CD4-positive, alpha-beta T cell treated with Interleukin-12 subunit alpha and Interleukin-12 subunit beta, for 1 hour (primary cell): Measurements from ENCODE around the gene PTPRA.

ENCODE experiments used
- DNase-seq: peaks from one replicate; pipeline ENCODE4 v3.0.0-alpha.2; 2020

The PTPRA gene

GRCh38 chr20:2932498-2932897 is 59.2 kb downstream of the PTPRA start:
- no peak for DNase-seq

GRCh38 chr20:2937902-2938301 is 64.6 kb downstream of the PTPRA start:
- DNase-seq, result no peak

GRCh38 chr20:2942439-2942838 is 69.2 kb downstream of the PTPRA start:
- no peak for DNase-seq

GRCh38 chr20:2946988-2947961 is 74.0 kb downstream of the PTPRA start:
- DNase-seq, result no peak

- DNase-seq, result no peak
Measured at GRCh38 chr20:2948968-2949367, 75.7 kb downstream of the PTPRA start.

GRCh38 chr20:2952766-2953165 is 79.5 kb downstream of the PTPRA start:
- DNase-seq, result no peak

- DNase-seq, result no peak
Measured at GRCh38 chr20:2955257-2955970, 82.1 kb downstream of the PTPRA start.

- DNase-seq, result no peak
Measured at GRCh38 chr20:2956480-2956879, 83.2 kb downstream of the PTPRA start.

- DNase-seq, result no peak
Measured at GRCh38 chr20:2967841-2968240, 94.6 kb downstream of the PTPRA start.

- no peak for DNase-seq
Measured at GRCh38 chr20:2972126-2972525, 98.8 kb downstream of the PTPRA start.

GRCh38 chr20:2973574-2973973 is 100.3 kb downstream of the PTPRA start:
- DNase-seq, result no peak

GRCh38 chr20:2978519-2978918 is 105.2 kb downstream of the PTPRA start:
- no peak for DNase-seq

GRCh38 chr20:2981646-2982045 is 108.4 kb downstream of the PTPRA start:
- DNase-seq, result no peak

- no peak for DNase-seq
Measured at GRCh38 chr20:2983508-2983907, 110.2 kb downstream of the PTPRA start.

- no peak for DNase-seq
Measured at GRCh38 chr20:2984028-2984501, 110.8 kb downstream of the PTPRA start.

GRCh38 chr20:2984956-2985661 is 111.8 kb downstream of the PTPRA start:
- no peak for DNase-seq

GRCh38 chr20:2986466-2986865 is 113.2 kb downstream of the PTPRA start:
- no peak for DNase-seq

- DNase-seq, result no peak
Measured at GRCh38 chr20:2987861-2988260, 114.6 kb downstream of the PTPRA start.

GRCh38 chr20:2991532-2991931 is 118.3 kb downstream of the PTPRA start:
- DNase-seq, result no peak

GRCh38 chr20:2993250-2993649 is 120.0 kb downstream of the PTPRA start:
- no peak for DNase-seq

GRCh38 chr20:2995796-2996195 is 122.5 kb downstream of the PTPRA start:
- no peak for DNase-seq

- no peak for DNase-seq
Measured at GRCh38 chr20:2998728-2999127, 125.4 kb downstream of the PTPRA start.

- DNase-seq, result peak; percentile 46
Measured at GRCh38 chr20:3000852-3001523, 127.7 kb downstream of the PTPRA start.
